Measurements from ENCODE around the gene ETV1.

ETV1 gene

DNA sequence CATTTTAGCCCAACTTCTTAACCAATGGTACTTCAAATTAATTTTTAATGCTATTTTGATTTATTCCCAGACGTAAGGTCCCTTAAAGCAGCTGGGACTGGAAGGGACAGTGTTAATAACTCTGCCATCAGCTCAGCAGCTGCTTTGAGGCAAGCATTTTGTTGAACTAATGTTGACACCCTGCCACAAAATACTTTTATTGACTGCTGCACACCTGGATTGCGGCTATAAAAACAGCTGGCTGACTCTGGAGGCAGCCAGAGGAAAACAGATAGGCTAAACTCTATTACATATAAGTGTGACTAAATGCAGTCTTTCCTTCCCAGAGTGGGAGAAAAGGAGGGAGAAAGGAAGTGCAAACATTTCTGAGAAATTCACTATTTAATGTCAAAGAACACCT is 77.6 kb downstream of the ETV1 start:
- ChIA-PET CTCF (interaction anchor here (1.0 to 2.3 kb wide), 3 partner anchors 8 to 12 kb away, joined by 3 to 5 read pairs (median 4); no protein-coding TSS in a partner anchor), POLR2A (no interaction called here)
- DNase-seq (ENCODE audit: extremely low spot score), result no peak
- TF ChIP-seq, protein P1, sequence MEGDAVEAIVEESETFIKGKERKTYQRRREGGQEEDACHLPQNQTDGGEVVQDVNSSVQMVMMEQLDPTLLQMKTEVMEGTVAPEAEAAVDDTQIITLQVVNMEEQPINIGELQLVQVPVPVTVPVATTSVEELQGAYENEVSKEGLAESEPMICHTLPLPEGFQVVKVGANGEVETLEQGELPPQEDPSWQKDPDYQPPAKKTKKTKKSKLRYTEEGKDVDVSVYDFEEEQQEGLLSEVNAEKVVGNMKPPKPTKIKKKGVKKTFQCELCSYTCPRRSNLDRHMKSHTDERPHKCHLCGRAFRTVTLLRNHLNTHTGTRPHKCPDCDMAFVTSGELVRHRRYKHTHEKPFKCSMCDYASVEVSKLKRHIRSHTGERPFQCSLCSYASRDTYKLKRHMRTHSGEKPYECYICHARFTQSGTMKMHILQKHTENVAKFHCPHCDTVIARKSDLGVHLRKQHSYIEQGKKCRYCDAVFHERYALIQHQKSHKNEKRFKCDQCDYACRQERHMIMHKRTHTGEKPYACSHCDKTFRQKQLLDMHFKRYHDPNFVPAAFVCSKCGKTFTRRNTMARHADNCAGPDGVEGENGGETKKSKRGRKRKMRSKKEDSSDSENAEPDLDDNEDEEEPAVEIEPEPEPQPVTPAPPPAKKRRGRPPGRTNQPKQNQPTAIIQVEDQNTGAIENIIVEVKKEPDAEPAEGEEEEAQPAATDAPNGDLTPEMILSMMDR (IDR thresholded peaks at IDR 0.05; ENCODE audit: control extremely low read depth, extremely low read depth, low read depth, missing control alignments), result no peak

DNA sequence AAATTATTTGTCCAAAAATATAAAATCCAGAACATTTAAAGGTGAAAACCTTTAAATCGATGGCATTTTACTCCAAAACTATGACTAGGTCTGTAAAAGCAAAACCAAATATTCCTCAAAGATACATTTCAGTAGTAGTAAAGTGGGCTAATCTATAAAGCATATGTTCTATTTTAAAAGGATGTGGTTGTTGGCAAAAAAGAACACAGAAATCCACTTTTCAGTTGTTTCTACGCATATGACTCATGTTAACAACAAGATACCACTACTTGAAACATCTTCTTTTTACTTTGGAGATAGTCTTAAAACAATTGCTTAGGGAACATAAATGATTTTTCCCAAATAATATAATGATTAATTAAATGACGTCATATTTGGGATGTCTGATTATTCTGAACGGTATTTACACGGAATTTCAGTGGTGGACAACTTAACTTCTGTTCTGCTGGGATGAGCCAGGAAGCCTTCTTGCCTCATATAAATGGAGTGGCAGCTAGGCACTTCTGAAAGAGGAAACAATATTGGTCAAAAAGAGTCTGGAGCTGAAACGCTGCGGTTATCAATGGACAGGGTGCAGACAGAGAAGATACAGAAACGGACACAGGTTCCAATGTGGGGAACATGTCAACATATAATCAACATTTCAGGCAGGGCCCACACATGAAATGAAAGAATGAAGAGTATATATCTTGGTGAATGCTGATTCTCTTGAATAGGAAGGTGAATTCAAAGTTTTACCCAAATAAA is 78.5 kb downstream of the ETV1 start:
- POLR2A ChIA-PET, result no interaction called here

DNA sequence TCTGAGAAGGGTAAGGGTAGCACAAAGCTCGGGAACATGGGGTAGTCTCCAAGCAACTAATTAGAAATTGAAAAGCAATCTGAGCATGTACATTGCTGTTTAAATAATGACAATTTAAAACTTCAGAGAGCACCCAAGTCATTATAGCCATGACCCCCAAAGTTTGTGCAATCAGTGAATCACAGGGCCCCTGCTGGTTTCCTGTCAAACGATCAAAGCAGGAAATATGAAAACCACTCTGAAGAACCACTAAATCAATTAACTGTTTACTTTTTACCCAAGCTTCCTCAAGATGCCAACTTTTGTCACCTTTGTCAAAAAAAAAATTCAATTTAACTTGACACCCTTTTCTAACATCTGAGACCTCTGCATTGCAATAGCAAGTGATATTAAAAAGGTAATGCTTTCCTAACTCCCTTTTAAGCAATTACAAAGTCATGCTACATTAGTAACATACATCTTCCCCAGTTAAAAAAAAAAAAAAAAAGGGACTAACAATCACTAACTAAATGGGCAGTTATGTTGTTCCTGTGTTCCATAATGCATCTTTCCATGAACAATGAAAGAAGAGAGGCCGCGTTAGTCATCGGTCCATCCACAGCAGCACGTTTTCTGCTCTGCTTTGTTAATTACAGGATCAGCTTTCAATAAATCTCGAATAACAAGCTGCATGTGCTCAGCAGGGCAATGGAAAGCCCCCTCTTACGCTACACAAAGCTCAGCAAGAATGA is 80.6 kb downstream of the ETV1 start:
- TF ChIP-seq, protein P1 (IDR thresholded peaks at IDR 0.05; ENCODE audit: control extremely low read depth, extremely low read depth, low read depth, missing control alignments), result no peak
- ChIA-PET CTCF (no interaction called here), POLR2A (no interaction called here)
- DNase-seq (ENCODE audit: extremely low spot score), result no peak

More for the DNA sequence above, 78.5 kb downstream of the ETV1 start:
- no peak for DNase-seq (ENCODE audit: extremely low spot score)
- TF ChIP-seq, protein P1 (IDR thresholded peaks at IDR 0.05; ENCODE audit: control extremely low read depth, extremely low read depth, low read depth, missing control alignments), result no peak
- CTCF ChIA-PET, result interaction anchor here (1.0 to 2.3 kb wide), 2 partner anchors 11 to 13 kb away, joined by 4 to 5 read pairs; no protein-coding TSS in a partner anchor

DNA sequence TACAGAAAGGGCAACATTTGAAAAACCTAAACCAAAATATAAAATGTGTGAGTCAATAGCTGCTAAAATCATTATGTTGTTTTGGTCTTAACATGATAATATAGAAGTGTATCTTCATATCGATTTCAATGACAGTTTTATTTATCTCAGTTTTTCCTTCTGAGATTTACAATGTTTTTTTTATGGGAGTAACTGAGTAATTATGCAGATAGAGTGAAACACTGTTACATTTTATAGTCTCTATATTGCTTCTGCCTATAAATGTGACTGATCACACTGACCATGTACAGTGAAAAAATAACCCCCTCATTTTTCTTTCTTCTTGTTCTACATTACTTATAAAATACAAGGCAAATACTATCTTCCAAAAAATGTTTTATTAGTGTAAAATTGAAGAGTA is 81.6 kb downstream of the ETV1 start:
- no peak for DNase-seq (ENCODE audit: extremely low spot score)
- ChIA-PET CTCF (no interaction called here), POLR2A (no interaction called here)
- TF ChIP-seq, protein P1 (IDR thresholded peaks at IDR 0.05; ENCODE audit: control extremely low read depth, extremely low read depth, low read depth, missing control alignments), result no peak

DNA sequence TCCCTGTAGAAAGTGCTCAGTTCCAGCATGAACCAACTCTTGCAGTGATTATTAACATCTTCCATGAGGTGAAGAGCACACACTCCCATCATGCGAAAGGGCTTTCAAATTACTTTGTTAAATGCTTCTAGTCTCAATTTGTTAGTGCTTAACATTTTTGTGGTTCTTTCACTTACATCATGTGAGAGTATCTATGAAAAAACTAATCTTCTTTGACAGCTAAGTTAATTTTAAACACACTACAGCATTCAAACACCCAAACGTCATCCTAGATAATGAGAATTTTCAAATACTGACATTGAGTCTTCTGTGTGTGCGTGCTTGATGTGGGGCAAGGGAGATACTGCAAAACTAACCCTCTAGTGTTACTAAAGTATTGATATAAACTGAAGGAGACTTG is 84.8 kb downstream of the ETV1 start:
- ChIA-PET POLR2A (no interaction called here), CTCF (interaction anchor here (0.8 to 1.8 kb wide), 2 partner anchors 8 to 20 kb away, joined by 3 read pairs; no protein-coding TSS in a partner anchor)
- TF ChIP-seq, protein P1 (IDR thresholded peaks at IDR 0.05; ENCODE audit: control extremely low read depth, extremely low read depth, low read depth, missing control alignments), result no peak
- DNase-seq (ENCODE audit: extremely low spot score), result no peak

DNA sequence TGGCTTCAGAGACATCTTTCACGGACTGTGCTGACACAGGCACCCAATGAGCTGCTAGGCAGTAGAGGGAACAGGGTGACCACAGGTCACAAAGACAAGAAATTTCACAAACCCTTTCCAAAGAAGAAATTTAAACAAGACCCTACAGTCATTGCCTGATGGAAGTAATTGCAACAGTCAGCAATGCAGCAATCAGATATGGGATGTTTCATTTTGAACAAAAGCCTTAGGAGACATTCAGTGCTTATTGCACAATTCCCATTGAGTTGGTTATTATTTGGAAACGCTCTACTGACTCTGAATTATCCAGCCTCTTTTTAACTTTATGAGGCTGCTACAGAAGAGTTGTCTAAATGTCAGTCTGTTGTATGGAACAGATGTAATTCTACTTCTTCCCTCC is 85.5 kb downstream of the ETV1 start:
- no peak for DNase-seq (ENCODE audit: extremely low spot score)
- ChIA-PET CTCF (interaction anchor here (1.8 kb wide), 1 partner anchor 8 kb away, joined by 3 read pairs; no protein-coding TSS in a partner anchor), POLR2A (no interaction called here)
- TF ChIP-seq, protein P1 (IDR thresholded peaks at IDR 0.05; ENCODE audit: control extremely low read depth, extremely low read depth, low read depth, missing control alignments), result no peak
